ENCODE measurements around the gene HOXD10.

Gene HOXD10

DNA sequence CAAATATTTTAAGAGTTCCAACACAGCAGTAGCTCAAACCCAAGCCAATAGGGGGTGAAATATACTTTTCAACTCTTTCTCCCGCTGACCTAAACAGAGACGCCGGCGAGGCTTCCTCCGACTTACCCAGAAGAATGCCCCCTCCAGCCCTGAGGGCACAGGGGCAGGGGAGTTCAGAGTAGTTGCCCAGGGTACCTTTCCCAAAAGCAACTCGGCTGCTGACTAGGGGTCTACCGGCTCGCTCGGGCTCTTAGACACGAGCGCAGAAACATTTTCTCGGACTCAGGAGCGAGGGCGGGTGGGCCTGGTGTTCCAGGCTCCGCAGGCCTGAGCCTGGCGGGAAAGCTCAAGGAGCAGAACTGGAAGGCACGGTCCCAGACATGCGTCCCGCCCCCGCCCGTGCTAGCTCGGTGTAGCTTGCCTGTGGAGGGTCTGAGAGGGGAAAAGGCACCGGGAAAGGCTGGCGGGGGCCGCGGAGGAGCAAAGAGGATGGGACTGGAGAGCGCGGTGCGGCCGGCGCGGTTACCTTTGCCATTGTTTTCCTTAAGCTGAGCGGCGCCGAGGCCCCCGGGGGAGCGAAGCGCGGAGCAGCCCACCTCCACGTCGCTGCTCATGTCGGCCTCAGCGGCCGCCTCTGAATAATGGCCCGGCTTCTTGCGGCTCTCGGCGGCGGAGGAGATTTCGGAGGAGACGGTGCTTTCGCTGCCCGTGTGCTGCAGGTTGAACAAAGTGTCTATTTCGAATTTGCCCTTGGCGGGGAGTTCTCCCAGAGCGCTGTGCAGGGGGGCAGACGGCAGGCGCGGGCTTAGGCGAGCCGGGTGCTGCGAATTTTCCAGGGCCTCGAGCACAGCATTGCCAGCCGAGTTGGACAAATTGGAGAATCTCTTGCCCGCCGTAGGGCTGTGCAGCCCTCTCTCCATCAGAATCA lies 33.5 kb upstream of the HOXD10 start:
- DNase-seq = no peak

DNA sequence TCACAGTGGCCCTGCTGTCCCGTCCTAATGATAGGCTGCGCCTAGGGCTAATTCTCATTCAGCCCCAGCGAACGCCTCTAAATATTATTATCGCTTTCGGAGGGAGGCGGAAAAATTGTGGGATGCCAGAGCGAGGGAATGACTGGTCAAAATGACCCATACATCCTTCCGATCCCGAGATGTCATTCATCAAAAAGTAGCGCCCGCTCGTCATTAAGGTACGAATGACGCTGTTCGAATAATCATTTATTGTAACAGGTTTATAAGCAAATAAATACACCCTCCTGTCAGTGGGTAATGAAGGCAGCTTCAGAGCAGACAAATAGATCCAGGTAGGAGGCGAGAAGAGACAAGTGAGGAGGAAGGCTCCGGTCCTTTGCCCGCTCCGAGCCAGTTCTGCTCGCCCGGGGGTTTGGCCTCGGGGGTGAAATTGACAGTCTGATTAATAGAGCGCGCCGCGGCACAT lies 32.7 kb upstream of the HOXD10 start, which contains the start of gene EVX2:
TSS of gene EVX2 (minus strand) at position 167 of the 466 bp plus-strand sequence. CDS start 186 bp downstream, outside the sequence.
- DNase-seq = no peak

DNA sequence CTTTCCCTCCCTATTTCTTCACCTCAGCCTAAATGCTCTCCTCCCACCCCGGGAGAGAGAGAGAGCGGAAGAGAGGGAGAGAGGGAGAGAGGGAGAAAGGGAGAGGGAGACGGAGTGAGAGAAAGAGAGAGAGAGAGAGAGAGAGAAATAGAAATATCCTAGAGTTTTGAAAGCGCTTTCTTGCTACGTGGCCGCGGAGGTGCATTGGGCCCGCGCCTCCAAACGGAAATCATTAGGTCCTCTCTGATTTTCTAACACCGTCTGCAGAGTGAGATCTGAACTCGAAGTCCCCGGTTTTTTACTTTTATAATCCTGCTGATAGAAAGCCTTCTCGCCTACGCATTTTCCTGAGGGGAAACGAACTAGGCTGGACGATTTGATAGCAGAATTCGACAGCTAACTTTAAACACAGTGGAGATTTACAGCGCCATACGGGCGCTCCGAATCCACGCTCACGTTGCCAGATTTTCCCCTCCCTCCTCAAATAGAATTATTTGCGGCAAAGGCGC lies 31.9 kb upstream of the HOXD10 start:
- no peak for DNase-seq

DNA sequence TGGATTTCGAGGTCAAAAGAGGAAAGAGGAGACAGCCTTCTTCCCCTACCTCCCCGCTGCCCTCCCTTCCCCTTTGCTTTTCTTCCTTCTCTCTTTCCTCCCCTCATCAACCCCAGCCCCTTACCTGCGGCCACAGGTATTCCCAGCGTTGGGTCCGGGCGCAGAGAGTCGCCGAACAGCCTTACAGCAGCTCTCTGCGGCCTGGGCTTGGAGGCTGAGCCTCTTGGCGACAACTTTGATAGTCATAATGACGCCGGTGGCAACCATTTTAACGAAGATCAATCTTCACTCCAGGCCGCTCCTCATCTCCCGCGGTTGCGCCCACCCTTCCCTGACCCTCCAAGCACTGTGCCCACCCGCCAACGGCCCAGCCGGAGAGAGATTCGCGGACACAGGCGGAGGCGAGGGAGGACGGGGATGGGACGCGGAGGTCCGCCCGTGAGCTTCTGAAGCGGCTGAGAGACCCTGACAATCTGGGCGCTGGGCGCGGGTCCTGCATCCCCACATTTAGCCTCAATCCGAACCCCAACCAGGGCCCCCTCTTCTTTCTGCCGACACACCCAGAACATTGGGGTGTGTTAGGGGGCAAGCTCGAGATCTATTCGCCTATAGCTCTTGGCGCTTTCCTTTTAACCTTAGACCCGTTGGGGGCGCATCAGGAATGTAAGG lies 31.3 kb upstream of the HOXD10 start:
- no peak for DNase-seq

DNA sequence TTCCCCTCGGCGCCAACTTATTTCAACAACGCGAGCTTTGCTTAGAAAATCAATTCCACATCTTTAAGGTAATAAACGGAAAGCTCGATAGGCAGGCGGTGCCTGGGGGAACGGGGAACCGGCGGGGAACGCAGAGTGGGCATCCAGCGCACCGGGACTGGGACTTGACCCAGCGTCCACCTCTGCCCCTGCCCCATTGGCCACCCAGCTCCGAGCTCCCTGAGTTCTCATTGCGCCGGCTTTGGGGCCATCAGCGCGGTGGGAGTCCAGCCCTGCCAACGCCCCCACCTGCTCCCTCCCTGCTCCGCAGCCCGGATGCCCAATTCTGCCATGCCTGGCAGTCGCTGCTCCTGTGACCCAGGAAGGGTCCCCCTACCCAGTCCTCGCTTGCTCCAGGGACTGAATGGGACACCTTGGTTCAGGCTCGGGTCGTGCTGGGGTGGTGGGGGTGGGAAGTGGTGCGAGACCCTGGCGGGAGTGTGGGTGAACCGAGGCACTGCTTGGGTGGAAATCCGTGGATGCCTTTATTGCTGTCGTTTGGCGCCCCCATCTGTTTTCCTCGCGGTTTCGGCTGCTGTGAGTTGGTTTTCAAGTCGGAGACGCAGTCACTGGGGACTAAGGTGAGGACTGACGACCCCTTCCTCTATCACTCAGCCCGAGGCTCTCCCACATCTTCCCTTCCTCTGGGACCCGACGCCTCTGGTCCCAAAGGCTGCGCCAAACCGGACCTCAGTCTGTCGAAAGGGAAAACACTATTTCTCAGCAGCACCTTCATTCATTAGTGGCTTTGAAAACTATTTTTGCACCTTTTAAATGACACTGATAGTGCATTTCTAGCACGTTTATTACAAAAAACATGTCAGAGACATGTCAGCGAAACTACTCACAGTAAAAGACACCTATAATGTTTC lies 30.5 kb upstream of the HOXD10 start:
- DNase-seq = peak; percentile 53

DNA sequence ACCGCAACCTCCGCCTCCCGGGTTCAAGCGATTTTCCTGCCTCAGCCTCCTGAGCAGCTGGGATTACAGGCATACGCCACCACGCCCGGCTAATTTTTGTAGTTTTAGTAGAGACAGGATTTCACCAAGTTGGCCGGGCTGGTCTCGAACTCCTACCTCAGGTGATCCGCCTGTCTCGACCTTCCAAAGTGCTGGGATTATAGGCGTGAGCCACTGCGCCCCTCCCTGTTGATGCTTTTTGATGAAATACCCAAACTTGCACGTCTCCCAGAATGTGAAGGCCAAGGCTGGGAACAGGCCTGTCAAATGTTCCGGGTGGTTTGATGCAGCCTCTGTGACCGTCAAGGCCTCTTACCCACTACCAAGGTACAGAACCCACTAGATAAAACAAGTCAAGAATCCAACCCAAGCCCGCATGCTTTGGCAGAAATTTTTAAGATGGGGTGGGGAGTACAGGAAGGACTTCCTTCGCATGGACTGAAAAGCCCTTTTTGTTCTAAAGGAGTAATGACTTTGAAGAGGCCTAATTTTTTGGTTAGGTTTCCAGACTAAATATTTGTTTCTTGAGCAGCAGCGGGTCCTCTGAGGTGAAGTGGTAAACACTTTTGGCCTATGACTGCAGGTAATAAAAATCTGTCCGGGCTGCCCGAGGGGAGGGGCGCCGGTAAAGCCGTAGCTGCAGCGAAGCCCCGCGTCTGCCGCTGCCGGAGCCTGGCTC lies 29.1 kb upstream of the HOXD10 start:
- DNase-seq = no peak

DNA sequence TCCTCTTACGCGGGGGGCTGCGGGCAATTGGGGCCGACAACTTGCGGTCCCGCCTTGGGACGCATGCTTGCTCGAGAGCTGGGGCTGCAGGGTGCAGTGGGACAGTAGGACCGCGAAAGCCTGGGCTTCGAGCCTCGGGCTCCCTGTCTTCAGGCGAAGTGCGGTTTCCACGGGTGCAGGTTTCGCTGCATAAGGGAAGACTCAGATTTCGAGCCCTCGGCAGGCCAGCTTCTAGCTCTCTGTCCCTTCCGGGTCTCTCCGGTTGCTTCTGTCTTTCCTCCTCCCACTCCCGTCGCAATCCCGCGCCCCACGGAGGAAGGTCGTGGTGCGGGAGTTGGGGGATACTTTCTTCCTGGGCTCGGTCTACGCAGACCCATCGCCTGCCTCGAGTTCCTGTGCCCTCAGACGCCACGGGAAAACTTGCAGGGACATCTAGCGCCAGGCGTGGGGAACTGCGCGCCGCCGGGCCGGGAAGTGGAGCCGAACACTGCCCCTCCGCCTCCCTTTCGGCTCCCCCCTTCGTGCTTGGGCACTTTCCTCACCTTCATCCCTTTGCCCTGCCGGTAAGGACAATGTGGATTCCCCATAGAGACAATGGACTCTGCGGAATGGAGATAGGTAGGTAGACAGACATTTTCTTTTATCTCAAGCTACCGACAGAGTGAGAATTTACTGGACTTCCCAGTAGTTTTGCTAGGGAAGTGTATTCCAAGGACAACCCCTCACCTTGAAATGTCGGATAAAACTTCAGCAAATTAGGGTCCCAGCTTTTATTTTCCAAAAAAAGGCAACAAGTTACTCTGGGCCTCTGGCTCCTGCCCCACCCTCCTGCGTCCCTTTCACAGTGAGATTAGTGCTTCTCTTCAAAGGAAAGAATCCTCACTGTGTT lies 28.3 kb upstream of the HOXD10 start:
- peak; percentile 67 for DNase-seq

DNA sequence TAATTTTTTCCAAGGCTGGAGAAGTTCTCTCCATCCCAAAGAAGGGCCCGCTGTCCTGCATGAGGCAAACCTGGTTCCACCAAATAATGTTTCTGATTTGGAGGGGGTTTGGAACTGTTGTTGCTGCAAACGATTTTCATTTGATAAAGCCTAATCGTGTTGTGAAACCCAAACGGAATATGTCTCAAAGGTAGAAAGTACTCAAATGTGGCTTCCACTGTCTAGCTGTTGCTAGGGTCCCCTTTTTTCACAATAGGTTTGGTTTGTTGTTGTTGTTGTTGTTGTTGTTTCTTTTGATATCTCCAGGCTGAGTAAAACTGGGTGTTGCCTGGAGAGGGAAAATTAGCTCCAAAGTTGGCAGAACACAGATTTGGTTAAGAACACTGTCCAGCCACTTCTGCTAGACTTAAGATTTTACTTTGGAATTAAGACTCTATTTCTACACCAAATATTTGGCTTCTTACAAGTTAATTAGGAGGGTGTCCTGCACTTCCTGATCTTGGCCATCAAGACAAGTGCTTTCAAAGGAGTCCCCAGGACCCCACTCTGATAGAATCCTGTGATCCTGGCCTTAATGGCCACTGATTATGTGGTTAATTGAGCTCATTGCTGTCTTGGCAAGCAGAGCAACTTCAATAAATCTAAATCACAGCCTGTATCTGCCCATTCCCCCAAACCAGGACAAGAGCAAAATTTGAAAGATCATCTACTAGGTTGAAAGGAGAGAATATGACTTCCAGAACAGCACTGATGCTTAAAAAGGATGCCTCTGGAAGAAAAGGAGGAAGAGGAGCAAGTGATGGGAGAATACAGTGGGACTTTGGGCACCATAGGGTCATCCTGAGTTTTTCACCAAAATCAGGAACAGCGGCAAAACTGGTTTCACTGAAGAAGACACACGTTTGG lies 27.4 kb upstream of the HOXD10 start:
- DNase-seq = no peak

DNA sequence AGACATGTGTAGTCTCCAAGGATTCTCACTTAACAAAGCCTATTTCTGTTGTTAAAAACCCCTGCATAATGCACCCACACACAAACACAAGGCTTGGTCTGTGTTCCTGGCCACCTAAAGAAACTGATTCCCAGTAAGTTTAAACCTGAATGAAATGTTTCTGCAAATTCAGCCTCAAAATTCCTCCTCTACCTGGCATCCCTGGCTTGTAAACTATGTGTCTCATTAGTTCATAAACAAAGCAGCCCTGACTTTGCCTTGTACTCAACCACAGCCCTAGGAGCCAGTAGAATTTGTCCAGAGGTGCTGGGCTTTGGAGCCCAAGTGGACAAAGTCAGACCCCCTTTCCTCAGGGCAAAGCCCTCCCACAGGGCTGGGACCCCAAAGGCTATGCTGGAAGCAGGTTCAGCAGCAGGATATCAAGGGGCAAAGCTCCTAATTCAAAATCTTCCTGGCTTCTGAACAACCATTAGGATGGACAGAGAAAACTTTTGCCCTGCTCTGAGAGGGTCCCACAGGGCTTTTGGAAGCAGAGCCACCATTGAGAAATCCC lies 26.7 kb upstream of the HOXD10 start:
- DNase-seq = no peak

DNA sequence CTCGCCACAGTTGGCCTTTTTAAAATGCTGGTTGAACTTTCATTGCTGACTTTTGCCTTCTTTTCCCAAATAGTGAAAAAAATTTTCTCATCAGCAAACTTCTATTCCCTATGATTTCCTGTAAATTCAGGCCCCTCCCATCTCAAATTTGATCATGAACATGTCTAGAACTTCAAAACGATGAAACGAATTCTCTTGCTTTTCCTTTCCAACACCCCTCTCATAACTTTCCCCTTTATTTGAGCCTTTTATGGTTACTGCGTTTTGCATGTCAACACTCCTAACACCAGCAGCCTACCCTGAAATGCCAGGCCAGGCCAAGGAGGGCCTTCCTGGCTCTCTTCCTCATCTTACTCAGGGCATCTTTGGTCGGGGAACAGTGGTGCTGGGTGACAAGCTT lies 25.7 kb upstream of the HOXD10 start:
- DNase-seq = no peak

DNA sequence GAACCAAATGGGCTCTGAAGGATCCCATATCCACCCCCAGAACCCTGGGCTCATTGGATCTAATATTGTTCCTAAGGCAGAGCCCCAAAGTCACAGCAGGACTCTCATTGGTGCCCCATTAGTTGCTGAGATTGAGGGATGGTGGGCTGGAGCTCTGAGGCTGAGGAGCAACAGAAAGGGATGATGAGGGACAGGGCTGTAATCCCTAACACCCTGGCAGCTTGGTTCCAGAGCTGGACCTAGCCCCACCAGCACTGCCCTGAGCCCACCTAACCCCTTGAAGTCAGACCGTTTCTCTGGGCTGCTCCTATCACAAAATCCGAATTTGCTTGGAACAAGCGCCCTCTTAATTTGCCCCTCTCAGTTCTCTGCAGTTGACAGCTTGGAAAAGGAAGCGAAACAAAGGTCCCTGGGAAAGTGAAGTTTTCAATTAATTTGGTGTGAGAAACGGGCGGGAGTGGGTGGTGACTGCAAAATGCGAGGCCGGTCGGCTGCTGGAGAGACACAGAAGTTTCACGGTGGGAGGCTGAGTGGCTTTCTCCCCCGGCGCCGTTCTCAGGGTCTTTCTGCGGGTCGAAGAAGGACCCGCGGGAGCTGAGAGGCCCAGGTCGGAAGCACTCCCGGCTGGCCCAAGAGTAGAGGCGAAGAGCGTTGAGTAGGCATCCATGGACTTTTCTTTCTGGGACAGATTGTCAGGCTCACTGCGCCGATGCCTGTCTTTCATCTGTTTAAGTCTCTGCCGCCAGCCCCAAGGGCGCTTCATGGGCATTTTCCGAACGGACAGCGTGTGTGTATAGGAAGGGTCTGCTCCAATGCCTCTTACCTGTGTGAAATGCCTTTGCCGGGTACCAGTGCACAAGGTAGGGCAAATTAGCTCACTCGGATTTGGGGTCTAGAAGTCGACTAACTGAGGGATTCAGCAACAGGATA lies 25.0 kb upstream of the HOXD10 start:
- DNase-seq = no peak

DNA sequence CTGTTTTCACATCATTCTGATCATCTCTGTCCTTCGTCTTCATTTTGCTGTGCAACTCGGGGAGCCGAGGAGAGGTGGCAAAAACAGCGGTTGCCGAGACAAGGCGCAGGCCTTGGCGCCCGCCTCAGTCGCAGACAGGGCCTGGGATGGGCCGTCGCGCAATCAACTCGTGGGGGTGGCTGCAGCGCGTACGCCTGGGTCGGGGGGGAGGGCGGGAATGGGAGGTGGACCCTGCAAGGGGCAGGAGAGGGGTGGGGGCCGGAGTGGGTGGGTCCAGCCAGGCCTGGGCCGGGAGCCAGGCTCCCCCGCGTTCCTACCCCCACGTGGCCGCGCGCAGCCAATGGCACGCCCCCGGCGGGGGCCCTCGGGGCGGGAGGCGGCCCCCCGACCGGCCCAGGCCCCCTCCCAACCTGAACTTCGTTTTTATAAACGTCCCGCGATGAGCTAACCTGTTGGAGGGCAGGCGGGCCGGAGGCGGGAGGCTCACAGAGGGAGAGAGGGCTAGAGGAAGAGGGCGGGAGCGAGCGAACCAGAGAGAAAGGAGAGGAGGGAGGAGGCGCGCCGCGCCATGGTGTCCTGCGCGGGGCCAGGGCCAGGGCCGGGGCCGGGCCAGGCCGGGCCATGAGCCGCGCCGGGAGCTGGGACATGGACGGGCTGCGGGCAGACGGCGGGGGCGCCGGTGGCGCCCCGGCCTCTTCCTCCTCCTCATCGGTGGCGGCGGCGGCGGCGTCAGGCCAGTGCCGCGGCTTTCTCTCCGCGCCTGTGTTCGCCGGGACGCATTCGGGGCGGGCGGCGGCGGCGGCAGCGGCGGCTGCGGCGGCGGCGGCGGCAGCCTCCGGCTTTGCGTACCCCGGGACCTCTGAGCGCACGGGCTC lies 24.1 kb upstream of the HOXD10 start, which contains the start of gene HOXD13:
TSS of gene HOXD13 (plus strand) at position 452 of the 875 bp plus-strand sequence. CDS start at position 622, 170 bp downstream.
- peak; percentile 54 for DNase-seq

DNA sequence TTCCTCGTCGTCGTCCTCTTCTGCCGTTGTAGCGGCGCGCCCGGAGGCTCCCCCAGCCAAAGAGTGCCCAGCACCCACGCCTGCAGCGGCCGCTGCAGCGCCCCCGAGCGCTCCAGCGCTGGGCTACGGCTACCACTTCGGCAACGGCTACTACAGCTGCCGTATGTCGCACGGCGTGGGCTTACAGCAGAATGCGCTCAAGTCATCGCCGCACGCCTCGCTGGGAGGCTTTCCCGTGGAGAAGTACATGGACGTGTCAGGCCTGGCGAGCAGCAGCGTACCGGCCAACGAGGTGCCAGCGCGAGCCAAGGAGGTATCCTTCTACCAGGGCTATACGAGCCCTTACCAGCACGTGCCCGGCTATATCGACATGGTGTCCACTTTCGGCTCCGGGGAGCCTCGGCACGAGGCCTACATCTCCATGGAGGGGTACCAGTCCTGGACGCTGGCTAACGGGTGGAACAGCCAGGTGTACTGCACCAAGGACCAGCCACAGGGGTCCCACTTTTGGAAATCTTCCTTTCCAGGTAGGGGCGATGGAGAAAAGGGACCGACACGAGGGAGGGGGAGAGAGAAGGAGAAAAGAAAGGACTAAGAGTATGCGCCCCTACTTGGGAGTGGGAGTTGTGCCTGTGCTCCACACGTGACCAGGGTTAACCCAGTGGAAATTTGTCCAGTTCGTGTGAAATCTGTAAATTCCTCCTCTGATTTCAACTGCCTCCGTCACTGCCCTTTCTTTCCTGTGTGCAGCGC lies 23.3 kb upstream of the HOXD10 start:
- DNase-seq = no peak

DNA sequence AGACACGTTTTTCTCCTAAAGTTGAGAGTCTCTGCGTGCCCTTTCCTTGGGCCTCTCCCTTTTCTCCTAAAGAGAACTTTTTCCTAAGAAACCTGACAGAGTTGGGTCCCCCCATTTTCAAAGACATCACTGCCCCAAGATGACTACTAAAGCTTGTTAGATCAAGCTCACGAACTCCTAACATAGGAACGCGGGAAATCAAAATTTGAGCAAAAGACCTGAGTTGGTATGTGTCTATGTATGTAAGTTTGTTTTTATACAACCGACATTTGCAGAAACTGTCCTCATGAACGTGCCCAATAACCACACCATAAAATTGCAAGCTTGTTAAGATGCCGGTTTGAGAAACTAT lies 22.7 kb upstream of the HOXD10 start:
- no peak for DNase-seq

DNA sequence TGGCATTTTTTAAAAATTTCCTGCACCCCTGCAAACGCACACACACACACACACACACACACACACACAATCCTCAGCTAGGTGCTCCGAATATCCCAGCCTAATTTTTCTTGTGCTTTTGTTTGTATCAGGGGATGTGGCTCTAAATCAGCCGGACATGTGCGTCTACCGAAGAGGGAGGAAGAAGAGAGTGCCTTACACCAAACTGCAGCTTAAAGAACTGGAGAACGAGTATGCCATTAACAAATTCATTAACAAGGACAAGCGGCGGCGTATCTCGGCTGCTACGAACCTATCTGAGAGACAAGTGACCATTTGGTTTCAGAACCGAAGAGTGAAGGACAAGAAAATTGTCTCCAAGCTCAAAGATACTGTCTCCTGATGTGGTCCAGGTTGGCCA lies 22.2 kb upstream of the HOXD10 start:
- DNase-seq = no peak

DNA sequence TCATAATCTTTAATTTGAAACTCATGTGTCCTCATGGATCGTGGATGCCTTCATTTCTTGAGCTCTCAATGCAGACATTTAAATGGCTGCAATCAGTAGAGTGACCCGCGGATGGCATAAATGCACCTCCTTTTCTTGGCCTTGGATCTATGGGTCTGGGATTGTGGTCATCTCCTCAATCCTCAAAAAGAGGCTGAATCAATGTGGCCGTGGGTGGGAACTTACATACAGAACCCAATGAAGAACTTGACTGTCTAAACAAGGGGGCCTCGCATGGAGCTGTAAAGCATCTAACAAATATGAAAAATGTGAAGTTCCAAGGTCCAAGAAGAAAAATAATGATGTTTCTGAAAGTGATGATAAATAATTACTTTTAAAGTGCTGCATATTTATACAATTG lies 21.2 kb upstream of the HOXD10 start:
- no peak for DNase-seq

Measured in NCI-H510A treated with DMSO at 0.1 percent for 48 hours (cell line).